Suprapubic skin (tissue), 4 donors: ENCODE data around the gene ZNF420.

Experiments
- EP300 ChIP-seq: sonication (generic); formaldehyde crosslinking; IDR thresholded peaks from one replicate; pipeline ENCODE4 v1.6.1; 2017; ENCODE audit warnings: antibody characterized with exemption
- POLR2A ChIP-seq, 2 donors: fragments of 450-650 bp; IDR thresholded peaks; one replicate each; pipeline ENCODE4 v1.6.1; 2017; ENCODE audit warnings: antibody characterized with exemption in 2 of 2, mild to moderate bottlenecking in 2 of 2, moderate library complexity in 2 of 2
- POLR2AphosphoS5 ChIP-seq, 3 donors: sonication (generic); formaldehyde crosslinking; IDR thresholded peaks; one replicate each; pipeline ENCODE4 v1.6.1; 2017; ENCODE audit warnings: antibody characterized with exemption in 3 of 3
- TF ChIP-seq, protein P1 (sequence below), 2 donors: fragments of 200-600 bp in 1 of 2; fragments of 450-650 bp in 1 of 2; sonication (generic) in 1 of 2; IDR thresholded peaks; one replicate each; pipeline ENCODE4 v1.5.1; 2016 to 2019; ENCODE audit warnings: antibody characterized with exemption in 2 of 2, mild to moderate bottlenecking in 1 of 2, moderate library complexity in 1 of 2

DNA sequence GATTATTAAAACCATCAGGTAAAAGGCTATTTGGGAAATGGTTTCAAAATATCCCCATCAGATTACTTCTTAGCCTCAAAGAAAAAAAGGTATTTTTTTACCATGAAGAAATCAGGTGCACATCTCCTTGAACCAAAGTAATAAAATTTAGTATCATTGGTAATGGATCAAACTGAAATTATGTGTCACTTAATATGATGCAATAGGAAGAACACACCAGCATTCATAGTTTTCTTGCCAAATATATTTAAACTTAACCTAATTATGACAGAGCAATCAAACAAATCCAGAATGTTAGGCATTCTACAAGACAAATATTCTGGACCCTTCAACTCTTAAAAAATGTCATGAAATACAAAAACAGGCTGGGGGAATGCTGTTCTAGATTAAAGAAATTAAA is 4.1 kb upstream of the ZNF420 start:
- TF ChIP-seq POLR2A (IDR thresholded peaks at IDR 0.05) (no peak), POLR2AphosphoS5 (IDR thresholded peaks at IDR 0.05) (no peak), EP300 (no peak)
- TF ChIP-seq, protein P1, sequence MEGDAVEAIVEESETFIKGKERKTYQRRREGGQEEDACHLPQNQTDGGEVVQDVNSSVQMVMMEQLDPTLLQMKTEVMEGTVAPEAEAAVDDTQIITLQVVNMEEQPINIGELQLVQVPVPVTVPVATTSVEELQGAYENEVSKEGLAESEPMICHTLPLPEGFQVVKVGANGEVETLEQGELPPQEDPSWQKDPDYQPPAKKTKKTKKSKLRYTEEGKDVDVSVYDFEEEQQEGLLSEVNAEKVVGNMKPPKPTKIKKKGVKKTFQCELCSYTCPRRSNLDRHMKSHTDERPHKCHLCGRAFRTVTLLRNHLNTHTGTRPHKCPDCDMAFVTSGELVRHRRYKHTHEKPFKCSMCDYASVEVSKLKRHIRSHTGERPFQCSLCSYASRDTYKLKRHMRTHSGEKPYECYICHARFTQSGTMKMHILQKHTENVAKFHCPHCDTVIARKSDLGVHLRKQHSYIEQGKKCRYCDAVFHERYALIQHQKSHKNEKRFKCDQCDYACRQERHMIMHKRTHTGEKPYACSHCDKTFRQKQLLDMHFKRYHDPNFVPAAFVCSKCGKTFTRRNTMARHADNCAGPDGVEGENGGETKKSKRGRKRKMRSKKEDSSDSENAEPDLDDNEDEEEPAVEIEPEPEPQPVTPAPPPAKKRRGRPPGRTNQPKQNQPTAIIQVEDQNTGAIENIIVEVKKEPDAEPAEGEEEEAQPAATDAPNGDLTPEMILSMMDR (IDR thresholded peaks at IDR 0.05): no peak
